ENCODE results near the gene IQSEC1. TPM values are rescaled to one million over a fixed set of nuclear protein-coding genes. Genes with fewer than 3 reads are reported as not detected.
A peak's percentile ranks its signal among the peaks of the same experiment; 100 is the strongest.

IQSEC1 gene
- polyA plus RNA-seq, 3 donors from 2014 or later: 9.0 to 40.5 (median 15.3) TPM

- Mint-ChIP-seq H3K4me3 (no peak overlapping the region), H3K4me1 (no peaks in the 10 kb centered on the region), H3K36me3 (no peaks in the 10 kb centered on the region), H3K9me3 (peaks cover 0 to 1% (median 0%) of the 10 kb centered on the region in 6 donors), H3K27ac (peak overlapping the region in 1 of 6 donors; percentile 13), H3K27me3 (ENCODE audit: low read depth in 3 of 3) (peaks cover 0 to 14% (median 3%) of the 10 kb centered on the region in 3 donors)
- no peak for DNase-seq
Observed at GRCh38 chr3:13102386-13103345, 29.4 kb upstream of the IQSEC1 start.

- Mint-ChIP-seq H3K4me3 (no peak overlapping the region), H3K4me1 (no peaks in the 10 kb centered on the region), H3K9me3 (peaks cover 0 to 1% (median 0%) of the 10 kb centered on the region in 6 donors), H3K36me3 (no peaks in the 10 kb centered on the region), H3K27ac (no peak overlapping the region), H3K27me3 (ENCODE audit: low read depth in 3 of 3) (peaks cover 0 to 10% (median 8%) of the 10 kb centered on the region in 3 donors)
- DNase-seq: no peak
Observed at GRCh38 chr3:13099707-13100106, 26.5 kb upstream of the IQSEC1 start.

- Mint-ChIP-seq H3K36me3 (peaks cover 0 to 4% (median 0%) of the 10 kb centered on the region in 3 donors), H3K4me1 (no peaks in the 10 kb centered on the region), H3K4me3 (no peak overlapping the region), H3K27ac (no peak overlapping the region), H3K9me3 (peaks cover 0 to 1% (median 0%) of the 10 kb centered on the region in 6 donors), H3K27me3 (ENCODE audit: low read depth in 3 of 3) (peaks cover 2 to 7% (median 6%) of the 10 kb centered on the region in 3 donors)
- no peak for DNase-seq
Observed at GRCh38 chr3:13098192-13098988, 25.2 kb upstream of the IQSEC1 start.

GRCh38 chr3:13096356-13096755 is 23.1 kb upstream of the IQSEC1 start:
- Mint-ChIP-seq H3K4me1 (peaks cover 4 to 7% of the 10 kb centered on the region in 2 donors), H3K9me3 (peaks cover 0 to 1% (median 0%) of the 10 kb centered on the region in 6 donors), H3K36me3 (peaks cover 0 to 4% (median 0%) of the 10 kb centered on the region in 3 donors), H3K4me3 (no peak overlapping the region), H3K27me3 (ENCODE audit: low read depth in 3 of 3) (peaks cover 2 to 8% (median 6%) of the 10 kb centered on the region in 3 donors), H3K27ac (no peak overlapping the region)
- DNase-seq: no peak

GRCh38 chr3:13095408-13095937 is 22.2 kb upstream of the IQSEC1 start:
- peaks cover 4 to 7% of the 10 kb centered on the region in 2 donors for H3K4me1 Mint-ChIP-seq
- H3K27ac Mint-ChIP-seq: no peak overlapping the region
- no peak overlapping the region for H3K4me3 Mint-ChIP-seq
- H3K36me3 Mint-ChIP-seq: peaks cover 0 to 4% (median 0%) of the 10 kb centered on the region in 3 donors
- no peak for DNase-seq
- H3K27me3 Mint-ChIP-seq (ENCODE audit: low read depth in 3 of 3): peaks cover 2 to 7% (median 4%) of the 10 kb centered on the region in 3 donors
- peaks cover 0 to 1% (median 0%) of the 10 kb centered on the region in 6 donors for H3K9me3 Mint-ChIP-seq

GRCh38 chr3:13093687-13094086 is 20.5 kb upstream of the IQSEC1 start:
- no peaks in the 10 kb centered on the region for H3K9me3 Mint-ChIP-seq
- H3K27me3 Mint-ChIP-seq (ENCODE audit: low read depth in 3 of 3): peaks cover 2 to 7% (median 4%) of the 10 kb centered on the region in 3 donors
- no peak overlapping the region for H3K27ac Mint-ChIP-seq
- peaks cover 0 to 4% (median 0%) of the 10 kb centered on the region in 3 donors for H3K36me3 Mint-ChIP-seq
- H3K4me3 Mint-ChIP-seq: no peak overlapping the region
- no peak for DNase-seq
- H3K4me1 Mint-ChIP-seq: peaks cover 4 to 7% of the 10 kb centered on the region in 2 donors

- peak overlapping the region in 1 of 6 donors; percentile 30 for H3K27ac Mint-ChIP-seq
- H3K27me3 Mint-ChIP-seq (ENCODE audit: low read depth in 3 of 3): peaks cover 2 to 4% (median 4%) of the 10 kb centered on the region in 3 donors
- H3K4me1 Mint-ChIP-seq: peaks cover 7% of the 10 kb centered on the region in 2 donors
- H3K36me3 Mint-ChIP-seq: peaks cover 0 to 4% (median 0%) of the 10 kb centered on the region in 3 donors
- DNase-seq: no peak
- H3K4me3 Mint-ChIP-seq: no peak overlapping the region
- no peaks in the 10 kb centered on the region for H3K9me3 Mint-ChIP-seq
Observed at GRCh38 chr3:13092621-13093617, 19.7 kb upstream of the IQSEC1 start.

GRCh38 chr3:13091898-13092611 is 18.8 kb upstream of the IQSEC1 start:
- Mint-ChIP-seq H3K4me1 (peaks cover 9 to 11% of the 10 kb centered on the region in 2 donors), H3K27me3 (ENCODE audit: low read depth in 3 of 3) (peaks cover 2 to 6% (median 2%) of the 10 kb centered on the region in 3 donors), H3K4me3 (no peak overlapping the region), H3K9me3 (no peaks in the 10 kb centered on the region), H3K27ac (peak overlapping the region in 1 of 6 donors; percentile 12), H3K36me3 (peaks cover 0 to 4% (median 0%) of the 10 kb centered on the region in 3 donors)
- peak; percentile 71 to 75 (median 71) for DNase-seq

GRCh38 chr3:13088028-13089006 is 15.1 kb upstream of the IQSEC1 start:
- peak overlapping the region in 1 of 6 donors; percentile 49 for H3K27ac Mint-ChIP-seq
- no peaks in the 10 kb centered on the region for H3K36me3 Mint-ChIP-seq
- H3K27me3 Mint-ChIP-seq (ENCODE audit: low read depth in 3 of 3): peaks cover 0 to 4% (median 2%) of the 10 kb centered on the region in 3 donors

GRCh38 chr3:13087320-13087990 is 14.2 kb upstream of the IQSEC1 start:
- H3K4me3 Mint-ChIP-seq: peak overlapping the region in 1 of 5 donors; percentile 1
- peak overlapping the region in 4 of 6 donors; percentile 24 to 71 (median 58) for H3K27ac Mint-ChIP-seq
- H3K27me3 Mint-ChIP-seq (ENCODE audit: low read depth in 3 of 3): peaks cover 0 to 3% (median 2%) of the 10 kb centered on the region in 3 donors
- H3K9me3 Mint-ChIP-seq: peaks cover 0 to 2% (median 0%) of the 10 kb centered on the region in 6 donors
- peaks cover 17 to 18% of the 10 kb centered on the region in 2 donors for H3K4me1 Mint-ChIP-seq
- H3K36me3 Mint-ChIP-seq: no peaks in the 10 kb centered on the region
- DNase-seq: no peak

More at GRCh38 chr3:13088028-13089006, 15.1 kb upstream of the IQSEC1 start:
- no peak for DNase-seq
- Mint-ChIP-seq H3K4me3 (no peak overlapping the region), H3K9me3 (peaks cover 0 to 1% (median 0%) of the 10 kb centered on the region in 6 donors), H3K4me1 (peaks cover 17 to 18% of the 10 kb centered on the region in 2 donors)

Measured in immature natural killer cell (primary cell).